Placental epithelial cell (primary cell): Measurements from ENCODE around the gene RSPO4. TPM values are rescaled to one million over a fixed set of nuclear protein-coding genes. Genes with fewer than 3 reads are reported as not detected.

Experiments
- total RNA-seq: library from RNA; depleted of rRNA; stranded (reverse); fragments of >200 nt; gene quantifications from 2 replicates; pipeline ENCODE4 v1.2.3, GENCODE V29; 2012

The RSPO4 gene
- not detected in 2 replicates for total RNA-seq

GRCh38 chr20:1001911-1002681, at the start of gene RSPO4:
Gene RSPO4, minus strand, starts transcription at chr20:1002311. Its CDS starts 147 bp downstream, at chr20:1002164.

GRCh38 chr20:916125-916799, 85.8 kb downstream of the RSPO4 start, which contains the start of gene ANGPT4:
Gene ANGPT4, minus strand, starts transcription at chr20:916334. Its CDS starts 120 bp downstream, at chr20:916214.

Other genes starting within 250 kb of the RSPO4 start
- gene SLC52A3, start 233.8 kb downstream of the RSPO4 start, total RNA-seq = 0.11 and 1.2 TPM in 2 replicates
- gene FAM110A, start 168.6 kb downstream of the RSPO4 start, total RNA-seq = 9.4 and 14.9 TPM in 2 replicates
- under 0.01 TPM in 1 of 2 replicates, not detected in the other for gene ANGPT4, start 86.0 kb downstream of the RSPO4 start, total RNA-seq
- 30.2 and 199 TPM in 2 replicates for gene PSMF1, start 116.3 kb upstream of the RSPO4 start, total RNA-seq
- 0.39 TPM in 1 of 2 replicates, not detected in the other for gene TMEM74B, start 182.7 kb upstream of the RSPO4 start, total RNA-seq
- under 0.01 TPM in 1 of 2 replicates, not detected in the other for gene C20orf202, start 201.1 kb upstream of the RSPO4 start, total RNA-seq
- gene RAD21L1, start 223.7 kb upstream of the RSPO4 start, total RNA-seq = under 0.01 TPM in 1 of 2 replicates, not detected in the other